Measurements from ENCODE around the gene STRC.
"Not testable (repeated sequence)": the region's sequence is repeated elsewhere in the genome, so short reads cannot be mapped to it uniquely, and the experiment has no call there.

- TF ChIP-seq CTCF, POLR2A (IDR thresholded peaks at IDR 0.05): not testable (repeated sequence)
These were observed 55.8 kb downstream of the STRC start for GRCh38 chr15:43562753-43563152.

Measured in testis (tissue), 2 donors.